Amniotic stem cell (primary cell): ENCODE measurements around the gene OR7G1.
A peak's percentile ranks its signal among the peaks of the same experiment; 100 is the strongest.

Experiments
- DNase-seq: peaks from one replicate; lab custom pipeline; 2025; lab: John Stamatoyannopoulos, UW

The OR7G1 gene

GRCh38 chr19:9115307-9115813 is at the start of gene OR7G1:
Gene OR7G1 (minus strand): TSS chr19:9115763. CDS start chr19:9115763, 0 bp downstream.
- DNase-seq = no peak

GRCh38 chr19:9165261-9165660 is 49.7 kb upstream of the OR7G1 start:
- DNase-seq = no peak

- no peak for DNase-seq
Measured at GRCh38 chr19:9161427-9161826, 45.9 kb upstream of the OR7G1 start.

- DNase-seq = no peak
Measured at GRCh38 chr19:9159891-9160290, 44.3 kb upstream of the OR7G1 start.

- no peak for DNase-seq
Measured at GRCh38 chr19:9156304-9156703, 40.7 kb upstream of the OR7G1 start.

- DNase-seq = no peak
Measured at GRCh38 chr19:9155591-9155990, 40.0 kb upstream of the OR7G1 start.

- no peak for DNase-seq
Measured at GRCh38 chr19:9151367-9151766, 35.8 kb upstream of the OR7G1 start.

GRCh38 chr19:9150650-9151049 is 35.1 kb upstream of the OR7G1 start:
- DNase-seq = no peak

GRCh38 chr19:9149997-9150396 is 34.4 kb upstream of the OR7G1 start:
- DNase-seq = no peak

- DNase-seq = no peak
Measured at GRCh38 chr19:9148697-9149096, 33.1 kb upstream of the OR7G1 start.

GRCh38 chr19:9146882-9147281 is 31.3 kb upstream of the OR7G1 start:
- no peak for DNase-seq

GRCh38 chr19:9144920-9145319 is 29.4 kb upstream of the OR7G1 start:
- DNase-seq = no peak

GRCh38 chr19:9140159-9140874 is 24.8 kb upstream of the OR7G1 start, which contains the start of gene ZNF317:
Gene ZNF317 (plus strand): TSS chr19:9140397. CDS start chr19:9156017, 15,620 bp downstream.
- peak; percentile 83 for DNase-seq

GRCh38 chr19:9139609-9140158 is 24.1 kb upstream of the OR7G1 start:
- DNase-seq = no peak

GRCh38 chr19:9132422-9132821 is 16.9 kb upstream of the OR7G1 start:
- no peak for DNase-seq

GRCh38 chr19:9130965-9131364 is 15.4 kb upstream of the OR7G1 start:
- no peak for DNase-seq

GRCh38 chr19:9128171-9128570 is 12.6 kb upstream of the OR7G1 start:
- DNase-seq = no peak

GRCh38 chr19:9126900-9127405 is 11.4 kb upstream of the OR7G1 start, which contains the start of gene OR7G3:
Gene OR7G3 (minus strand): TSS chr19:9126950. CDS start chr19:9126950, 0 bp downstream.
- no peak for DNase-seq

- no peak for DNase-seq
Measured at GRCh38 chr19:9116547-9116946, 984 bp upstream of the OR7G1 start.

GRCh38 chr19:9109959-9110358 is 5.6 kb downstream of the OR7G1 start:
- no peak for DNase-seq

- DNase-seq = no peak
Measured at GRCh38 chr19:9107375-9107774, 8.2 kb downstream of the OR7G1 start, which contains the start of gene OR7G2. Gene OR7G2 (minus strand): TSS chr19:9107475. CDS start chr19:9103243, 4,232 bp downstream.

- DNase-seq = no peak
Measured at GRCh38 chr19:9086761-9087160, 28.8 kb downstream of the OR7G1 start, which contains the start of gene OR1M1. Gene OR1M1 (plus strand): TSS chr19:9087061. CDS start chr19:9093245, 6,184 bp downstream.

- DNase-seq = no peak
Measured at GRCh38 chr19:9078651-9079050, 36.9 kb downstream of the OR7G1 start.
